Psoas muscle (tissue), 8 donors: Measurements from ENCODE around the gene ZBTB16. TPM values are rescaled to one million over a fixed set of nuclear protein-coding genes. Genes with fewer than 3 reads are reported as not detected.

Experiments
- ATAC-seq, 4 donors: fragments of 200-7000 bp; cut with Tn5 transposase; one replicate each; pipeline ENCODE4 v1.9.1; 2020; ENCODE audit warnings: moderate library complexity in 3 of 4, mild to moderate bottlenecking in 2 of 4
- DNase-seq, 2 donors: peaks; one replicate each; pipeline ENCODE4 v3.0.0-alpha.2; 2020
- H3K27ac ChIP-seq: fragments of 200-600 bp; one replicate; pipeline ENCODE4 v1.8.0; 2022
- H3K27me3 ChIP-seq, 3 donors: fragments of 200-600 bp in 1 of 3; one replicate each; pipeline versions ENCODE4 v1.6.1 to v1.8.0; 2013 to 2022; ENCODE audit warnings: low read length in 2 of 3, mild to moderate bottlenecking in 2 of 3, moderate library complexity in 1 of 3; ENCODE audit not compliant: insufficient read depth in 3 of 3
- H3K36me3 ChIP-seq, 2 donors: fragments of 200-600 bp in 1 of 2; one replicate each; pipeline versions ENCODE4 v1.6.1 to v1.8.0; 2013 to 2022; ENCODE audit warnings: low read depth in 1 of 2, mild to moderate bottlenecking in 1 of 2, moderate library complexity in 1 of 2; ENCODE audit not compliant: insufficient read depth in 1 of 2
- H3K4me1 ChIP-seq: fragments of 200-600 bp; one replicate; pipeline ENCODE4 v1.8.0; 2022
- H3K4me3 ChIP-seq: fragments of 200-600 bp; one replicate; pipeline ENCODE4 v1.8.0; 2022; ENCODE audit warnings: mild to moderate bottlenecking
- H3K9me3 ChIP-seq: fragments of 200-600 bp; one replicate; pipeline ENCODE4 v1.8.0; 2022
- CTCF ChIP-seq: fragments of 200-600 bp; IDR thresholded peaks from one replicate; pipeline ENCODE4 v1.8.0; 2022; ENCODE audit warnings: antibody characterized with exemption
- WGBS, 3 donors: extraction: QIAGEN DNeasy Blood & Tissue Kit; methylation state at CpG; one replicate each; pipeline versions ENCODE4 v1.1.6 to v1.1.7; 2013; 5-methylcytosine and 5-hydroxymethylcytosine counted together
- intact Hi-C, 2 donors: fragments of 100-400 bp; cut with DNase I; formaldehyde crosslinking; loops; one replicate each; pipeline versions ENCODE4 v1.11.0 to v1.14.2; 2022
- polyA plus RNA-seq, 3 donors: library from polyadenylated mRNA; stranded (reverse); fragments of 200-250 nt; gene quantifications; one replicate each; pipeline ENCODE4 v1.2.3, GENCODE V29; 2013
- total RNA-seq, 4 donors: library from RNA; stranded (reverse); fragmentation: NEBNext Ultra II Directional in 2 of 4; extraction: Animal tissue kit (Norgen Biotek cat#: 25700) in 2 of 4; gene quantifications; one replicate each; pipeline versions ENCODE4 v1.2.1 to v1.2.4, GENCODE V29; 2021 to 2023
- donor health status: healthy with polysubstance abuse.
- donor health status: DM: no; HTN: no; CAD: no; lungs with moderate emphysema.
- donor health status: Bipolar disorder and iron deficiency.
- donor health status: healthy.
- donor health status: DM: yes; HTN: yes; CAD: no.
- donor health status: DM: no; HTN: no; CAD: no.
- donor health status: DM: no; HTN: no; CAD: no.
- donor health status: DM: yes; HTN: yes; CAD: no.

The ZBTB16 gene
- total and polyA plus RNA-seq, 7 donors: 11.7 to 299 (median 89.8) TPM

GRCh38 chr11:114133548-114134329 lies 74.2 kb downstream of the ZBTB16 start:
- WGBS, 3 donors: 46 to 73% (median 53%) methylated on average over 9 of the region's 9 CpGs
- TF ChIP-seq CTCF: no peak
- Histone ChIP-seq H3K9me3 (no peaks in the 10 kb centered on the region), H3K36me3 (no peaks in the 10 kb centered on the region), H3K27me3 (no peaks in the 10 kb centered on the region), H3K4me1 (peaks cover 100% of the 10 kb centered on the region), H3K27ac (peak overlapping the region; percentile 99), H3K4me3 (no peak overlapping the region)
- ATAC-seq (peak in 2 of 4 donors; percentile 21 to 30), DNase-seq (no peak)
- intact Hi-C loops: no loop called here

- peak in 2 of 4 donors; percentile 14 to 17 for ATAC-seq
- no peaks in the 10 kb centered on the region for H3K36me3 ChIP-seq
- no peaks in the 10 kb centered on the region for H3K9me3 ChIP-seq
- intact Hi-C loops: no loop called here
- H3K4me1 ChIP-seq: peaks cover 97% of the 10 kb centered on the region
- H3K27ac ChIP-seq: peak overlapping the region; percentile 99
- DNase-seq: no peak
- 53 to 70% (median 56%) methylated on average over 3 of the region's 3 CpGs for WGBS, 3 donors
- no peaks in the 10 kb centered on the region for H3K27me3 ChIP-seq
- TF ChIP-seq CTCF: no peak
- no peak overlapping the region for H3K4me3 ChIP-seq
Measured at GRCh38 chr11:114134870-114135269, 75.4 kb downstream of the ZBTB16 start.

- Histone ChIP-seq H3K27me3 (no peaks in the 10 kb centered on the region), H3K36me3 (no peaks in the 10 kb centered on the region), H3K4me3 (peak overlapping the region; percentile 23), H3K9me3 (no peaks in the 10 kb centered on the region), H3K4me1 (peaks cover 97% of the 10 kb centered on the region), H3K27ac (peak overlapping the region; percentile 99)
- DNase-seq (no peak), ATAC-seq (peak in 3 of 4 donors; percentile 18 to 24 (median 20))
- intact Hi-C loops: no loop called here
- TF ChIP-seq CTCF: no peak
- 12 to 44% (median 33%) methylated on average over 4 of the region's 4 CpGs for WGBS, 3 donors
Measured at GRCh38 chr11:114135737-114136151, 76.2 kb downstream of the ZBTB16 start.

GRCh38 chr11:114136686-114137640 lies 77.5 kb downstream of the ZBTB16 start:
- intact Hi-C loops: no loop called here
- peak overlapping the region; percentile 22 for H3K4me3 ChIP-seq
- DNase-seq: peak in 1 of 2 donors; percentile 38
- H3K9me3 ChIP-seq: no peaks in the 10 kb centered on the region
- no peak for TF ChIP-seq CTCF
- no peaks in the 10 kb centered on the region for H3K36me3 ChIP-seq
- WGBS, 3 donors: 40 to 54% (median 42%) methylated on average over 10 of the region's 10 CpGs
- H3K27ac ChIP-seq: peak overlapping the region; percentile 99
- H3K27me3 ChIP-seq: no peaks in the 10 kb centered on the region
- H3K4me1 ChIP-seq: peaks cover 97% of the 10 kb centered on the region
- peak in 2 of 4 donors; percentile 2 to 16 for ATAC-seq
